Stimulated activated CD4-positive, alpha-beta T cell treated with anti-CD3 and anti-CD28 coated beads, Interleukin-1b, Interleukin-23, amount 100 ng/mL, for 4 hours (primary cell): ENCODE results near the gene TNFRSF13B.
"Not testable (repeated sequence)": the region's sequence is repeated elsewhere in the genome, so short reads cannot be mapped to it uniquely, and the experiment has no call there.

Experiments
- DNase-seq, 2 donors: peaks; one replicate each; pipeline ENCODE4 v3.0.0-alpha.2; 2020; ENCODE audit warnings: low read depth in 2 of 2

TNFRSF13B gene

DNA sequence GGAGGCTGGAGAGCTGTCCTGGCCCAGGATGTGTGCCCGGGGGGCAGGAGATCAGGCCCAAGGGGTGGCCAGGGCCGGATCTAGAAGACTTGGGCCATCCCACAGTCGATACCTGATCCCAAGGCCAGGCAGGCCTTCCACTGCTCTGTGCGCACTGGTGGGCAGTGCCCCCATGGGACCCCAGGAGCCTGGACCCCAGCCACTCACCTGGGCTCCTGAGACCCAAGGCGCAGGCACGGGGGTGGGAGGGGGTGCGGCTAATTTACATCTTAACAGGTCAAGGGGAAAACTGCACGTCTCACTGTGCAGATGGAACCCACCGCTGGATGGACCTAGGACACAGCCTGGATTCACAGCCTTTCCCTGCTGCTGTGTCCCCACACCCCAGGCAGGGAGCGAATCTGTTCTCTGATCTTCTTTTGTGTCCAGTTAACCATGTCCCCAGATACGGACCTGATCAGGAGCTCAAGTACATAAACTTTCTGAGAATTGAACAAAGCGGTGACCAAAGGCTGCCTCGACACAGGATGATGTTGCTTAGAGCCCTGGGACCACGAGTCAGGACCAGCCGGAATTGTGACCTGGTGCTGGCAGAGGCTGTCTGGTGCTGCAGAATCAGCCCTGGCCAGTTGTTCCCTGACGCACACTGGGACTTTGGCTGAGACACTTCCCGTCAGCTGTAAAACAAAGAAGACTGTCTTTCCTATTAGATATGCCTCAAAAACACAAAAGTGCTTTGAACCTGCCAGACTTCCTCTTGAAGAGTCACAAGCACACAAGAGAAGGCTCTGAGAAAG lies 60.6 kb downstream of the TNFRSF13B start:
- no peak for DNase-seq

DNA sequence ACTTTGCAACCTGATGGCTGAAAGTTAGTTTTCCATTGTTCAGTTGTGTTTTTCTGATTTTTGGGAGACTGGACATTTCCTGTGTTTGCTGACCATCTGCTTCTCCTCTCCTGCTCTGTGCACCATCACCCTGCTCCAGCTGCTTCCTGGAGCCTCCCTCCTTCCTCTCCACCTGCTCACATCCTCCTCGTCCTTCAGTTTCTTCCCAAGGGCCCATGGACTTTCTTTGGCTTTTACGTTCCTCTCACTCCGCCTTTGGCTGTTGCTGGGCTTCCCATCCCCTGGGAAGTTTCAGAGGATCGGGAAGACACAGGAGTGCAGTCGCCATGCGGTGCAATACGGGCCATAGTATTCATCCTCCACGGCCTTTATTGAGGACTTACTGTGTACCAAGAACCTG lies 61.6 kb downstream of the TNFRSF13B start:
- DNase-seq, result no peak

DNA sequence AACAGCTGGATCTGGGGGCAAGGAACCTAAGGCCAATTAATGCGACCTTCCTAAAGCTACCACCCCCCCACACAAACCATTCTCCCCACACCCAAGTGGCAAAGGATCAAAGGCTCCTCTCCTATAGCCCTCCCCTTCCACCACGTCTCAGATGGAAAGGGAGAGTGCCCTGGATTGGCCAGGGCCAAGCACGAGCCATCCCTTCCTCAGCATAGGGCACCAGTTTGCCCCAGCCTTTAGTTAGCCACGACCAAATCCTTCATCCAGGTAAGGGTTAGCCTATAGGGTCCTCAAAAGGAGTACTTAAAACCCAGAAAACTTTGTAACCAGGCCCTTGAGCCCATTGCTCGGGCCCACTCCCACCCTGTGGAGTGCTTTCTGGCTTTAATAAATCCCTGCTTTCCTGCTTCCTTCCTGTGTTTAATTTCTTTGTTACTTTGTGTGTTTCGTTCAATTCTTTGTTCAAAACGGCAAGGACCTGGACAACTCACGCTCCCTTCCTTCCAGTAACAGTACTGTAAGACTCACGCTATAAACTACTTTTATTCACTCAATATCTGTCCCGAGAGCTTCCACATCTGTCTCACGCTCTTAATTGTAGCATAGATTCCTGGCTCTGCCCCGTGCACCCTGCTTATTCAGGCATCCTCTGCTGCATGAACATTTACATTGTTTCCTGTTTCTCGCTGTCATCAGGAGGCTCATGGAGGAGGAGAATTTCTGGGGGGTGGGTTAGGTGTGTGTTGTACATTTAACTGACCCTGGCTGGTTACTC lies 62.3 kb downstream of the TNFRSF13B start:
- no peak for DNase-seq

DNA sequence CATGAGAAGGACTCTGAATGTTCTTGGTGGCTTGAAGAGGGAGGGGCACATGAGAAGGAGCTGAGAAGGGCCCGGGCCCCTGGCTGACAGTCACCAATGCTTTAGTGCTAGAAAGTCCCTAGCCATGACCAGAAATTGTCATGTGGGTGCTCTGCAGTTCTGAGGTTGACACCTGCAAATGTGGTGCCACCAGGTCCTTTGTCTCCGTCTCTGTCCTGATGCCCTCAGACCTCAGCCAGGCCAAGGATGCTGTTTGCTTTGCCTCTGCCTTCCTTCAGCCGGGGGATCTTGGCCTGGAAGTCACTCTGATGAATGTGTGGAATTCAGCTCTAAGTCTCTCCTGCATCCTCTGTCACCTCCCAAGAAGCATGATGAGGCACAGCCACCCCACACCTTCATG lies 63.6 kb downstream of the TNFRSF13B start:
- no peak for DNase-seq

DNA sequence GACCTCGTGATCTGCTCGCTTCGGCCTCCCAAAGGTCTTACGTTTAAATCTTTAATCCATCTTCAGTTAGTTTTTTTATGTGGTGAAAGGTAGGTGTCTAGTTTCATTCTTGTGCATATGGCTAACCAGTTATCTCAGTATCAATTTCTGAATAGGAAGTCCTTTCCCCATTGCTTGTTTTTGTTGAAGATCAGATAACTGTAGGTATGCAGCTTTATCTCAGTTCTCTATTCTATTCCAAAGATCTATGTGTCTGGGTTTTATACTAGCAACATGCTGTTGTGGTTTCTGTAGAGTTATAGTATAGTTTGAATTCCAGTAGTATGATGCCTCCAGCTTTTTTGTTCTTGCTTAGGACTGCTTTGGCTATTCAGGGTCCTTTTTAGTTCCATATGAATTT lies 65.2 kb downstream of the TNFRSF13B start:
- DNase-seq, result no peak

DNA sequence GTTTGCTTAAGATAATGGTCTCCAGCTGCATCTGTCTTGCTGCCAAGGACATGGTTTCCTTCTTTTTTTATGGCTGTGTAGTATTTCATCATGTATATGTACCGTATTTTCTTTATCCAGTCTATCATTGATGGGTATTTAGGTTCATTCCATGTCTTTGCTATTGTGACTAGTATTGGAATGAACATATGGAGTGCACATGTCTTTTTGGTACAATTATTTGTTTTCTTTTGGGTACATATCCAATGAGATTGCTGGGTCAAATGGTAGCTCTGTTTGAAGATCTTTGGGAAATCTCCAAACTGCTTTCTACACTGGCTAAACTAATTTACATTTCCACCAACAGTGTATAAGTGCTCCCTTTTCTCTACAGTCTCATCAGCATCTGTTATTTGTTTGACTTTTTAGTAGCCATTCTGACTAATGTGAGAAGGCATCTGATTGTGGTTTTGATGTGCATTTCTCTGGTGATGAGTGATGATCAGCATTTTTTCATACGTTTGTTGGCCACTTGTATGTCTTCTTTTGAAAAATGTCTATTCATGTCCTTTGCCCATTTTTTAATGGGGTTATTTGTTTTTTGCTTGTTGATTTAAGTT lies 66.2 kb downstream of the TNFRSF13B start:
- no peak for DNase-seq

DNA sequence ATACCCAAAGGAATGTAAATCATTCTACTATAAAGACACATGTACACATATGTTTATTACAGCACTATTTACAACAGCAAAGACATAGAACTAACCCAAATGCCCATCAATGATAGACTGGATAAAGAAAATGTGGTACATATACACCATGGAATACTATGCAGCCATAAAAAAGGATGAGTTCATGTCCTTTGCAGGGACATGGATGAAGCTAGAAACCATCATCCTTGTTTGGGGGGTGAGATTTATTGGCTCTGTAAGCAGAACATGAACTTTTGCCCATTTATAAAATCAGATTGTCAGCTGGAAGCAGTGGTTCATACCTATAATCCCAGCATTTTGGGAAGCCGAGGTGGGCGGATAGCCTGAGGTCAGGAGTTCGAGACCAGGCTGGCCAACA lies 68.8 kb downstream of the TNFRSF13B start:
- DNase-seq, result not testable (repeated sequence)

DNA sequence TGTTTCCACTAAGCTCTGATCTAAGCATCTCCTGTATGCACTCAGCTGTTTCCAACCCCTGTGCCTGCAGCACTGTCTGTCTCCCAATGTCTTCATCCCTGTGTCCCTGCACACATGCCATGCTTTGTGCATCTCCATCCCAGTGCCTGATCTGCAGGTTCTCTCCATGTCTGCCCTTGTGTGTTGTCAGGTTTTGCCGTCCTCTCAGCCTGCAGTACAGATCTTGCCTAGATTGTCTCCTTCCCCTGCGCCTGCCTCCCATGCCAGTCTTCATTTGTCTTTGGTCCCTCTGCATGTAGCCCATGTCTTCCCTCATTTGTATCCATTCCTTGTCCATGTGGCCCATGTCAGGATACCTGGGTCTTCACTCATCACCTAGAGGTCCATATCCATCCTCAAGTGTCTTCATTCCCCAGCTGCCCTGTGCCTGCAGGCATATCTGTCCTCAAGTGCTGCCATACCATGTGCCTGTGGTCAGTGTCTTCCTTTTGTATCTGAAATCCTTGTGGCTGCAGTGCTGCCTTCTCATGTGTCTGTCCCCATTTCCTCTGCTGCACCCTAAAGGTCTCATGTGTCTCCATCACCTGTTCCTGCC lies 71.5 kb downstream of the TNFRSF13B start:
- DNase-seq, result no peak

DNA sequence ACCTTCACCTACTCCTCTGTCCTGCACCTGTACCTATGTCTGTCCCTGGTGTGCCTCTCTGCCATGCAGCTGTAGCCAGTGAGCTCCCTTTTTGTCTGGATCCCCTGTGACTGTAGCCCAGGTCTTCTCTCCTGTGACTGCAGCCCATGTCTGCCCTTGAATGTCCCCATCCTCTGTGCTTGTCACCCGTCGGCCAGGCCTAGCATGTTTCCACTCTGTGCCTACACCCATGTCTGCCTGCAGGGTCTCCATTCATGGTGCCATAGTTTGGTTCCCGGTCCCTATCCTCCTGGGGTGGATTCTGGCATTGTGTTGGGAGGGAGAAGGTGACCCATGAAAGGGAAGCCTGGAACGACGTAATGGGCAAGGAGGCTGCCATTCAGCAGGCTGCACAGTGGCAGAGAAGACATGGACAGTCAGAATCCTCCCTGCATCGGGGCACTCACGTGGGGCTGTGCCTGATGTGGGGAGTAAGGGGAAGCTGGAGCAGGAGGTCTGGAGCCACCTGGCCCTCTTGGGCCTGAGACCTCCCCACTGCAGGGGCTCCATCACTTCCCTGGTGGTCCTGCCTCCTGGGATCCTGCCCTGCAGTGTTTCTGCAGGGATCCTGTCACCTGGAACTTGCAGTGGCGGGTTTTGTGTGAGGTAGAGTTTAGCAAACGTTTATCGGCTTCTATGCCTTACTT lies 74.6 kb downstream of the TNFRSF13B start:
- not testable (repeated sequence) for DNase-seq

DNA sequence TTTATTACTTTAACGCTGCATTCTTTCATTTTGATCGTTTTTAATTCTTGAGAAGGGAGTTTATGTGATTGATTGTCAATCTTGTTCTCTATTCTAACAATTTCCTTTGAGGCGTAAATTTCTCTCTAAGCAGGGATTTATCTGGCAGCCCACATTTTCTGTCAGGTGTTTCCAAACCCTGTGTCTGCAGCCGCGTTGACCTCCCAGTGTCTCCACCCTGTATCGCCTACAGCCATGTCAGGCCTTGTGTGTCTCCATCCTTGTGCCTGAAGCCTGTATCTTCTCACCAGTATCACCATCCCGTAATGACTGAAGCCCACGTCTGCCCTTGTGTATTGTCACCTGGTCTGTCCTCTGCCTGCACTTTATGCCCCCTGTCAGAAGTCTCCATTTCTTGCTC lies 75.7 kb downstream of the TNFRSF13B start:
- not testable (repeated sequence) for DNase-seq

DNA sequence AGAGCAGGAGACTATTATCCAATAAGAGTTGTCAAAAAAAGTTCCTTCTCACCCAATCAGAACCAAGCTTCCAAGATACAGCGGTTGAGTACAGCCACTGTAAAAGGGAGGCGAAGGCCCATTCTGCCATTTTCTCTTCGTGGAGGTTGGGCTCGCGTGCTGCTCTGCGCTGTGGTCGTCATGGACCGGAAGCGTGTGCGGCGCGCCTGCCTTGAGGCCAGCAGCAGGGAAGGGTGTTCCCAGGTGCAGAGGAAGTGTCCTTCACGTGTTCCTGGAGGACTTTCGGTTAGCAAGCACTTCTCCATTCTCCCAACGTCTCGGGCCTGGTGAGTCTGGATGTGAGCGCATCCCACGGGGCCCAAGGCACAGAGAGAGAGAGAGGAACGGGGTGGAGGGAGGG lies 78.4 kb downstream of the TNFRSF13B start:
- DNase-seq, result not testable (repeated sequence)

DNA sequence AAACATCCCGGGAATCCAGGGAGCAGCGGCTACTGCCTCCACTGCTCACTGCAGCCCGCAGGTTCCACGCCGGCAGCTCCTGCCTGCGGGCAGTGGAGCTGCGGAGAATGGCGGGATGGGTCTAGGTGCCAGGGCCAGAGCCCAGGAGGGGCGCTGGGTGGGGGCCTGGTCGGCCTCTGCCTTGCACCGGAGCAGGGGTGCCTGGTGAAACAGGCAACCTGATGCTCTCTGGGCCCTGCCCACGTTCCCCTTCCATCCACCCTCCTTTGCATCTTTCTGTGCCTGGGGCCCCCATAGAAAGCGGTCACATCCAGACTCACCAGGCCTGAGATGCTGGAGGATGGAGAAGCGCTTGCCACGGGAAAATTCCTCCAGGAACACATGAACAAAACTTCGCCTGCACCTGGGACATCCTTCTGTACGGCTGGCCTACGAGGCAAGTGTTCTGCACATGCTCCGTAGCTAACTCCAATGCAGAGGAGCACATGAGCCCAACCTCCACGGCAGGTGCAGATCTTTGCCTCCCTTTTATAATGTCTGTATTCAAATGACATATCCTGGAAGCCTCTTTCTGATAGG lies 79.0 kb downstream of the TNFRSF13B start:
- not testable (repeated sequence) for DNase-seq

DNA sequence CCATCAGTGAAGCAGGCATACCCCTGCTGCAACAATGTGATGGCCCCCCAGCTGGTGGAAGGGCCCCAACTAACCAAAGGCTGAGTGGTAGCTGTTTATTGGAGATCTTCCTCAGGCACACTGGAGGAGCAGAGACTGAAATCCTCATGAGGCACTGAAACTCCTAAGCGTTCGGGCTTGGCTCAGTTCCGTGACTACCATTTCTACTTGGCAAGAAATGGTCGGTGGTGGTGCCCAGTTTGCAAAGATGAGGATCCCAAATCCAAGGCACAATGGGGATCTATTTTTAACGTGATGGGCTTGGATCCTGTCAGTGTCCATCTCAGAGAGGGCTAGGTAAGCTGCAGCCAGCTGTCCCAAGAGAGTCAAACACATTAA lies 82.8 kb downstream of the TNFRSF13B start:
- no peak for DNase-seq
